HG03469 (cell line): ENCODE data around the gene AMN.
A peak's percentile ranks its signal among the peaks of the same experiment; 100 is the strongest.

Experiments used
- ATAC-seq: cut with Tn5 transposase; IDR thresholded peaks from one replicate; pipeline ENCODE4 v1.9.1; 2021; ENCODE audit warnings: mild to moderate bottlenecking, moderate library complexity, moderate number of reproducible peaks; ENCODE audit not compliant: unreplicated experiment

Gene AMN

DNA sequence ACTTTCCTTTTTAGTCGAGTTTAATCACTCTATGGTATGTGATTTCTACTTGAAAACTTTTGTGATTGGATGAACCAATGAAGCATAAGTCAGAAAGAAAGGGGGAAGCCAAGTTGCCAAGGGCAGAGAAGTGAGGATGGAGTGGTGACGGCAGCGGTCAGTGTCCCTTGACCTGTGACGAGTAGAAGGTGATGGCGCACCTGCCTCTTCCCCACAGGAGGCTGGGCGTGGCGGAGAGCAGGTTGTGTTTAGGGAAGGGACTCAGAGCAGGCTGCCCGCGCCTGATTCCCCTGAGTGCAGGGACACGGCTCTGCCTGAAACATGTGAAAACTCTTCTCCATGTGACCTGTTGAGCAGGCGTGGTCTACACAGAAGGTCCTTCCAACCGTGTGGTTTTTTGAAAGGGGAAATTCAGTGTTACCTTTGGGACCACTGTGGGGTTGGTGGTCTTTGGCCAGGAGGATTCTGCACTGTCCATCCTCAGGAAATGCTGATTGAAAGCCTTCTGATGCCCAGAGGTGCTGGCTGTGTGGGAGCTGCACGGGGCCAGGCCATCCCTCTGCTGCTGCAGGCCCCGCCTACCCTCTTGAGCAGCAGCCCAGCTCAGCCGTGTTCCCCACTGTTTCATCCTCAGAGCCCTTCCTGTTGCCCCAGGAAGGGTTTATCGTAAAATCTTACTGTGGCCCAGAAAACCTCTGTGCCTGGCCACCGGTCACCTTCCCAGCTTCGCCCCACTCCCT is 23.5 kb upstream of the AMN start:
- no peak for ATAC-seq

DNA sequence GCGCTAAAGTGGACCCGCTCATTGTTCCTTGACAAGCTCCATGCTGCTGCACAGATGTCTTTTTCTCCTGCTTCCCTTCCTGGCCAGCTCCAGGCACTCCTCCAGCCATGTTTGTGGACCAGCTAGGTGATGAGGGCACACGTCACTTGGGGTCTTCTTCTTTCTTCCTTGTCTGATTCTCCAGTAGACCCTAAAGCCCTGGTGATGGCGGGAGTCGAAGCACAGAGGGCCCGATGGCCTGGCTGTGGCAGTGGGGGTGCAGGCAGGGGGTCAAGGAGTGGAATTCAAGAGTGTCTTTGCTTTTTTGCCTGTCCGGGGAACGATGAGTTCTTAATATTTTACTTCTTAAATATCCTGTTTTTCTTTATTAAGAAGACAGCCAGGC is 23.0 kb upstream of the AMN start:
- no peak for ATAC-seq

DNA sequence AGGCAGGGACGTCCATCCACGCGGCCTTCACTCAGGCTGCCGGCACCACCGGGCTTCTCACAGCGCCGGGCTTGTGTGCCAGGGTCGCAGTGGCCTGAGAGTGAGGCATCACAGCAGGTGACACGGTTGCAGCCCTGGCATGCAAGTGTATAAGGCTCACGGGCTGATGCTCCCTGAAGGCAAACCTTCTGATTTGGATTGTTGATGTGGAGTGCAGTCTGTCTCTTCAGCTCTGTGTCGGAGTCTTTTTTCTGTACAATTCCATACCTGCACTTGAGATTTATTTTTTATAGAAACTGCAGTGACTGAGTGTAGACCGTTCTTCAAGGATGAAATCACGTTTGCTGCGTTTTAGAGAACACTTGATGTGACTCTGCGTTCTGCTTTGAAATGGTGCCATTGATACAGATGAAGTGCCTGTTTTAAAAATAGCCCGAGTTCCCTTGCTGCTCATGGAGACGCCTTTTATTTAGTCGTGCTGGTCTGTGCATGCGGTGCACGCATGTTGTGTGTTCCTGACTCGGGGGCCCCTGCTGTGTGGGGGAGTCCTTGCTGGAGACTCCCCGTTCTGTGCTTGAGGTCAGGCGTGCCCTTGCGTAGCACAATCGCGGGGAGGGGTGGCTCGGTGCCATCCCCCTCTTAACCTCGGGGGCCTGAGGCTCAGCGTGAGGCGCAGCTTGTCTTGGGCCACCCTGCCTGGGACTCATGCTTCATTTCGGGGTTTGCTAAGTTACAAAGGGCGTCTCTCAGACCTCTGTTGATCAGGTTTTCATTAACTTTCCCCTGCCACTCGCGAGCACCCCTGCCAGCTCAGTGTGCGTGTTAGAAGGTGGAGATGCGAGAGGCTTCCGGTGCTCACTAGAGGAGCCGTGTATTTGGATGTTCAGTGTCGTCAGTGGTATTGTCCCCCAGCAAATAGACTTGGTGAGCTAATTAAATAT is 21.6 kb upstream of the AMN start:
- ATAC-seq: peak; percentile 23

DNA sequence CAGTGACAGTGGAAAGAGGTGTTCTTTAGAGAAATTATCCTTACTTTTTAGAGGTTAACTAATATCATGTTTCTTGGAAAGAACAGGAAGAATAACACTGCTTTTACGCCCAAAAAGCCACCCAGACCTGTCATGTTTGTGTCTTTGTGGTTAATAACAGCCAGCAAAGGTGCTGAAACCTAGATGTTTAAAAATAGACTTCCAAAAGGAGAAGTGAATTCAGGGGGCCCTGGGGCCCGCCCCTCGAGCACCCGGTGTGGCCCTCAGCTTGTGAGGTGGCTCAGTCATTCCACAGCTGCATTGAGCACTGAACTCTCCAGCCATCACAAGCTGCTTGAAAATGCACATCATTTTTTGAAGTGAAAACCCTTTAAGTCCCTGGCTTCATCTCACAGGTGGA is 20.8 kb upstream of the AMN start:
- peak; percentile 52 for ATAC-seq

DNA sequence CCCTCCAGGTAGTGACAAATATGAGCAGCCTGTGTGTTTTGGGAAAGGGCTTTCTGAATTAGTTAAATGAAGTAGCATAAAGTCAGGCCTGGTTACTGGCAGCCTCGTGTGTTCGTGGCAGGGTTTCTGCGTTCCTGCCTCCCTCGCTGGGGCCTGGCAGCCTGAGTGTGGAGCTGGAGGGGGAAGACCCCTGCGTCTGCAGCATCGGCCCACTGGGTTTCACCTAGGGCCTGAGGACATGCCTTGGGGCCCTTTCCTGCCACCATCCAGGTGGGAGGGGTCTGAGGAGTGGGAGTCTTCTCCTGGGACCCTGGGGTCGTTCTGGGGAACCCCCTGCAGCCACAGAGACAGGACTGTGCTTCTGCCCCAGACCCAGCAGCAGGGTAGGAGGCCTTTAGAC is 20.4 kb upstream of the AMN start:
- ATAC-seq: no peak

DNA sequence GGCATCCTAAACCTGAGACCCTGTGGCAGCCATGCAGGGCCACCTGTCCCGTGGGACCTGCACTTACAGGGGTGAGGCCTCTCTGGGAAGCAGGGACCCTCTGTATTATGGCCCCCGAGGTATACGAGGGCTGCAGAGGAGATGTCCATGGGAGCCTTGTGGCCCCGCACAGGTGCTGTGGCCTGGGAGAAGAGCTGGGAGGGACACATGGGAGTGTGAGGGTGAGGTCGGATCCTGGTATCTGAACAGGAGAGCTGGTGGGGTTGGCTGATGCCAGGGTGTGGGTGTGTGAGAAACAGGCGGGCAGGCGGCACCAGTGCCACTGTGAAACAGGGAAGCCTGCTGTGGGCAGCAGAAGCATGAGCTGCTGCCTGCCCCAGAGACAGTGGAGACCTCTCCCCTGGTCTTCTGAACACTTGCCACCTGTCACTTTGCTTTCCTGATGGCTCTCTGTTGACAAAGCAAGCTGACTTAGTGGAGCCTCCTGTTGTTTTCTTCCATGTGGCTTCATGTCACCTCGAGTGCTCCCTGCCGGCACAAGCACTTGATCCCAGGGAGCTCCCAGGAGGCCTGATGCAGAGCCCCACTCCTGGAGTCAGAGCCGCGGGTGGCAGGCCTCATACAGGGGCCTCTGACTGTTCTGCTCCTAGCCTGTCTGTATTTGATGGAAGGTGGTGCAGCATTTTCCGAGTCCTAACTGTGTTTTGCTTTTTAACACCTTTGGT is 19.8 kb upstream of the AMN start:
- ATAC-seq: no peak

DNA sequence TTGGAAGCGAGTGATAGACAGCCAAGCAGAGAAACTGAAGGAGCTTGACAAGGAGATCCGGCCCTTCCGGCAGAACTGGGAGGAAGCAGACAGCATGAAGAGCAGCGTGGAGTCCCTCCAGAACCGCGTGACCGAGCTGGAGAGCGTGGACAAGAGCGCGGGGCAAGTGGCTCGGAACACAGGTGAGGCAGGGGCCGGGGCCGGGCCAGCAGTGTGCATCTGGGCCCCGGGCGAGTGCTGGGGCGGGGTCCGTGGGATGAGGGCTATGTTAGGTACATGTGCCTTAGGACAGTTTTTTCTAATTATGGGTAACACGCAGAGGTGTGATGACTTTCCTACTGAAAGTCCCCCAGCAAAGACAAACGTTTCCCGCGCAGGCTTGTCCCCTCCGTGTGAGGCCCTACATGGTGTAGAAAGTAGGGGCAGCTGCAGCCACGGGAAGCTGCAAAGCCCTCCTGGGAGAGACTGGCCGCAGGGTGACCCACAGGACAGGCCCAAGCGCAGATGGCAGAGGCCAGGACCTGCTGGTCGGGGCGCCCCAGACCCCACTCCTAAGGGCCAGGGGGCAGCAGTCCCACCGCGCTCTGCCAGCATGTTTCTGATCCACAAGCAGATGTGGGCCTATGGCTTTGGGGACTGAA is 19.1 kb upstream of the AMN start:
- ATAC-seq: no peak

DNA sequence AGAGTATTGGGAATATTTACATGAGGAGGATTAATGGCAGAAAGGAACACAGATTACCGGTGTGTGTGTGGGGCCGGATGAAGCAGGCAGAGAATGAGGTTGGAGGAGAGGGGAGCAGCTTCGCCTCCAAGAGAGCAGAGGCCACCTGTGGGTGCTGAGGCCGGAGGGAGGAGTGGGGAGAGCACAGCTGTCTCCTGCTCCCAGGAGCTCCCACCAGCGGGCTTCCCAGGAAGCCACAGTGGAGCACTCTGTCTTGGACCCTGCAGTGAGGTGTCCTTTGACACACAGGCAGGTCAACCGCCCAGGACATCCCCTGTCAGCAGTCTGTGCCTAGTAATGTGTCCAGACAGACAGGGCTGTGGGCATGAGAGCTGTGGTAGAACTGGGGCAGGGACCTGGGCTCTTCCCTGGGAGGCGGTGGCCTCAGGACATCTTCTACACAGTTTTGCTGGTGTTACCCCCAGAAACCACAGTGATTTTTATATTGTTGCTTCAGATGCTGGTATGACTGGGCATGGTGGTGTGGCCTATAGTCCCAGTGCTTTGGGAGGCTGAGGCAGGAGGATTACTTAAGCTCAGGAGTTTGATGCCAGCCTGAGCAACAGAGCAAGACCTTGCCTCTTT is 18.5 kb upstream of the AMN start:
- no peak for ATAC-seq

DNA sequence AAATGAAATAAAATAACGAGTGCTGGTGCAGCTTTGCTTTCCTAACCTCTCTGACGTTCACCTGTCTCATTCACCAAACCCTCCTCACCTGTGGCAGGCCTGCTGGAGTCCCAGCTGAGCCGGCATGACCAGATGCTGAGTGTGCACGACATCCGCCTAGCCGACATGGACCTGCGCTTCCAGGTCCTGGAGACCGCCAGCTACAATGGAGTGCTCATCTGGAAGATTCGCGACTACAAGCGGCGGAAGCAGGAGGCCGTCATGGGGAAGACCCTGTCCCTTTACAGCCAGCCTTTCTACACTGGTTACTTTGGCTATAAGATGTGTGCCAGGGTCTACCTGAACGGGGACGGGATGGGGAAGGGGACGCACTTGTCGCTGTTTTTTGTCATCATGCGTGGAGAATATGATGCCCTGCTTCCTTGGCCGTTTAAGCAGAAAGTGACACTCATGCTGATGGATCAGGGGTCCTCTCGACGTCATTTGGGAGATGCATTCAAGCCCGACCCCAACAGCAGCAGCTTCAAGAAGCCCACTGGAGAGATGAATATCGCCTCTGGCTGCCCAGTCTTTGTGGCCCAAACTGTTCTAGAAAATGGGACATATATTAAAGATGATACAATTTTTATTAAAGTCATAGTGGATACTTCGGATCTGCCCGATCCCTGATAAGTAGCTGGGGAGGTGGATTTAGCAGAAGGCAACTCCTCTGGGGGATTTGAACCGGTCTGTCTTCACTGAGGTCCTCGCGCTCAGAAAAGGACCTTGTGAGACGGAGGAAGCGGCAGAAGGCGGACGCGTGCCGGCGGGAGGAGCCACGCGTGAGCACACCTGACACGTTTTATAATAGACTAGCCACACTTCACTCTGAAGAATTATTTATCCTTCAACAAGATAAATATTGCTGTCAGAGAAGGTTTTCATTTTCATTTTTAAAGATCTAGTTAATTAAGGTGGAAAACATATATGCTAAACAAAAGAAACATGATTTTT is 17.1 kb upstream of the AMN start:
- ATAC-seq: no peak

DNA sequence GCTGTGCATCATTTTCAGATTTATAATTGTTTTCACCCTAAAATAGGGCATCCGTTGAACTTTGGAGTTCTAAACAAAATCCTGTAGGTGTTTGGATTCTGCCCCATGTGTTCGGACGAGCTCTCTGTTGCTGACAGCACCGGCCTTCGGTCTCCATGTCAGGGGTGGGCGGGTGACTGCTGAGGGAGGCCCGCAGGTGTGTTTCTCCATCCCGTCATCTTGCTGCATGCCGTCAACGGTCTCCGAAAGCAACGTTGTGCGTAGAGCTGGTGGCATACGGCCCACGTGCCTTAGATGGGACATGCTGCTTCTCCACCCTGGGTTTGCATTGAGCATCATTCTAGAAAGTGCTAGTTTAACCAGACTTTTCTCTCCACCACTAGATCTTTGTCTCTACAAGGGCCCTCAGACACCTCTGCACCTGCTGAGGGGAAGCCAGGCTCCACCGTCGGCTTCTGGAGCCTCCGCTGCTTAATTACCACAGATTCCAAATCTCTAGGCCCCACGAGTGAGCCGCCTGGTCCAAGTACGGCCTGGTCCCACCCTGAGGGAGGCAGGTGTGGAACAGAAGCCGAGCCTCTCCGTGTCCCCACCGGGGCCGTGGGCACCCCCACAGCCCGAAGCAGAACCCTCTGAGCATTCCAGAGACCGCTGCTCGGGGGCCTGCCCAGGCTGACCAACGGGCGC is 15.7 kb upstream of the AMN start:
- no peak for ATAC-seq

DNA sequence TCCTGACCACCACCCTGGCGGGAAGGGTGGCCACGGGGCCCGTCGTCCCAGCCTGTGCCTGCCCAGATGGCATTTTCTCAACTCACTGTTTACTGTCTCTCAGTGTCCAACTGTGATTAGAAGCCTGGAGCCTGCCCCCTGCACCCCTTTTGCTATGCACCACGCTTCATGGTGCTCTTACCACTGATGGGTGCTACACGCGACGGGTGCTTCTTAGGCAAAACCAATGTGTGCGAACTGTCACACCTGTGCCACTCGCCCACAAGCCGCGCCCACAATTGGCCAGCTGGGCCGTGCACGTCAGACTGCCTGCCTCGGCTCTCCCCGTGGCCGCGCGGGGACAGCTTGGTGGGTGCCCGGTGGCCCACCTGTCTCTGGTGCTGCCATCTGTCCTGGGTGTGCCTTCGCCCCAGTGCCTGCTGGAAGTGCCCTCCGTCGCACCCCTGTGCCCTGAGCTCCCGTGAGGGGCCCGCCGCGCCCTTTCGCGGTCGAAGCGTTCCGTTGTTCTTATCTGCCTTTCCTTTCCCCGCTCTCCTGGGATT is 15.1 kb upstream of the AMN start:
- no peak for ATAC-seq

DNA sequence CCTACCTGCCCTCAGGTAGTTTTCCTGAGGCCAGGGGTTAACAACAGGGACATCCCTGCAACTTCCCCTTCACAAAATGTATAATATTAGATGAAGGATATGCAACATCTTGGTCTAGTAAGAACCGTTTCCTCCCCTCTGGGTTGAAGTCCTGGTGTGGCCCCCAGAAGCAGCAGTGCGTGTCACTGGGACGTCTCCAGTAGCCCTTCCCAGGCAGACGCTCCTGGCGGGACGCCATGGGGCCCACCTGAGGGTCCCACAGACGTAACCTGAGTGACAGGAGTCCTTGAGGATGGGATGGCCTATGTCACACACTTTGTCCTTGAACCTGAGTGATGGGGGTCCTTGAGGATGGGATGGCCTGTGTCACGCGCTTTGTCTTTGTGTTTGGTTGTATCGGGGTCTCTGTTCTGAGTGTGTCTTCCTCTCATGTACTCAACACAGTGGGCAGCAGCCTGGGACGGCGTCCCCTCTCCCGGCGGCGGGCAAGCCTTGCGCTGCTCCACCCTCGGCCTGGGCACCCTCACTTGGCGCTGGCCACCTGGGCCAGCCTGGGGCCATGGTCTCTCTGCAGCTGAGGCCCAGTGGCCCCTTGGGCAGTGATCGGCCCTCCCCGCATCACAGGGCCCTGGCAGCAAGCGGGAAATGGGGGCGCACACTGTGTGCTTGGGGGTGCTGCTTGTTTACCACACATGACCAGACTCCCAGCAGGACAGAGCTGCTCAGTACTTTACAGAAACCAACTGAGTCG is 14.3 kb upstream of the AMN start:
- no peak for ATAC-seq

DNA sequence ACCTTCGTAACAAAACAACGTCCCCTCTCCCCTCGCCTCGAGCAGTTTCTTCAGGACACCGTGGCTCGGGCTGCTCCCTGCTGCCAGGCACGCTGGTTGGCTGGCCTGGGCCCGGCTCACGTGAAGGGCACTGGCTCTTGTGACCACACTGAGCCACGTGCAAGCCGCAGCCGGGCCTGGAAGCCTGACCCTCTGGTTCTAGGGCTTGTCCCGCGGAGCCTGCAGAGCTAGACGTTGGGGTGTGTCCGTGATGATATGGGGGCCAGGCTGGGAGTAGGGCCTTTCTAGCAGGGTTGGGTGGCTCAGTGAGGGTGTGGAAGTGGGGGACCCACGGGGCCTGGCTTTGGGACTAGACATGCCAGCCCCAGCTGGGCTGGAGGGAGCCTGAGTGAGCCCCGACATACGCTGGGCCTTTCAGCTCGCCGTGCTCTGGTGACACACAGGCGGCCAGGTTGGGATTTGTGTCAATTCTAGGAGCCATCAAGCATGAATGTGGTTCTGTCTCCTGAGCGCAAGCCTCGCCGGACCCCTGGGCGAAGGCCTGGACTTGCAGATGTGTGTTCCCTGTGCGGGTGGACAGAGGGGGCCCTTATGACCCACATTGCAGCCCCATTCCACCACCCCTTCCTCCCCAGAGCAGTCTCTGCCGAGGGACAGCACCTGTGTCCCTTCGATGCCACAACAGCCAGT is 13.6 kb upstream of the AMN start:
- ATAC-seq: no peak

DNA sequence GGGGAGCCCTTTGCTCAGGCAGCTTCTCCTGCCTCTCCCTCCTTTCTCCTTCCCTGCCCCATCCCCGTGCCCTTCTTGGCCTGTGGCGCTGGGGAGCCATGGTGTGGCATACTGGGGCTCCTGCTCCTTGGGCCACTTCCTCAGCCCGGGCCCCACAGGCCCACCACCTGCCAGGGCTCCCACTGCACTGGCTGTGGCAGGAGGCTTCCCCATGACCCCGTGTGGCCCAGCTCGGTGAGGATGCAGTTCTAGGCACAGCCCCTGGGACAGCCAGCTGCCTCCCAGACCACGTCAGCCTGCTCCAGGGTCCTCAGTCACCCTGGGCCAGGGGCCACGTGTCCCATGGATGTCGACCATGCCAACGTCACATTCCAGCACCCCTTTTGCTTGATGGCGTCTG is 13.0 kb upstream of the AMN start:
- no peak for ATAC-seq

DNA sequence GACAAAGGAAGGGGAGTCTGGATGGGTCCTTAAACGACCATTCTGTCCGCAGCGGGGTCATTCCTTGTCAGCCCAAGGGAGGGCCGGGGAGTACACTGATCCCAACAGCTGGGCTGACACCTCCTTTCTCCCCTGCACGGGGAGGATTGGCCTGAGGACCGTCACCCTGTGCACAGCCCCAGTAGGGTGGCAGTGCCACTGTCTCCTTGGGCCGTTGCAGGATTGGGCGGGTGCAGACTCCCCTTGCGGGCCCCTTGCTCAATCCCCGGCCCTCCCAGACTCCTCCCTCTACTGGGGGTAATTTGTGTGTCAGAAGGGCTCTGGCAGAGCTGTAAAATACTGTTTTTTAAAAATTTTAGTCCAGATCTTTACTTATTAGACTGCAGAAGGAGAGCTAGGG is 12.6 kb upstream of the AMN start:
- no peak for ATAC-seq

DNA sequence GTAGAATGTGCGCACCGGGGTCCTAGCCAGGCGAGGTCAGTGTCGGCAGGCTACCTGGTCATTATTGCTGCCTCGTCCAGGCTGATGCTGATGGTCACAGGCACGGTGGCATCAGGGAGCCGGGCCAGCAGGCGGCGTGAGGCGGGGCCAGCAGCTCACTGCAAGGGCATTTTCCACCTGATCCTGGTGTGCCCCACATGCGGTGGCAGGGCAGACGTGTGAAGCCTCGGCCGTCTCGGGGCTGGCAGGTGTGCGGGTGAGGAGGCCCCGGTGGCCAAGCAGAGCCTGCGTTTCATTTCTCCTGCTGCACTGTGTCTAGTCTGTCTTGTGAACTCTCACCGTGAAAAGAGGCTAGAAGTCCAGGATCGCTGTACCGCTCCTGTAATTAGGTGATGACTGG is 12.0 kb upstream of the AMN start:
- ATAC-seq: no peak

DNA sequence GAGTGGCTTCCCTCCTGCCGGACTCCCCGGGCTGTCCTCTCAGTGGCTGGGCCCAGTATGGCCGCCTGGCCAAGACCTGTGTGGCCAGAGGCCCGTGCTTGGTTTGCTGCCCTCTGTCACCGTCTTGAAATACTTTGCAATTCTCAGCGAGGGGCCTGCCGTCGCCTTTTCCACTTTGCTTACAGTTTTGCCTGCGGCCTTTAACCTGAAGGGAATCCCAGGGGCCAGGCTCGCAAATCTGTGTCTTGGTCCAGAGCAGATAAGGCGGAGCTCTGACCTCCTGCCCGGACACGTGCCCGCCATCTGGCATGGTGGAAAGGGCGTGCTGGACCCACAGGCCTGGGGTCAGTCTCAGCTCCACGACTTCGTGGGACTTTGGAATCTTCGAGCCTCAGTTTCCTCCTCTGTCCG is 10.9 kb upstream of the AMN start:
- no peak for ATAC-seq
